Measurements from ENCODE around the gene RAI1.

RAI1 gene

DNA sequence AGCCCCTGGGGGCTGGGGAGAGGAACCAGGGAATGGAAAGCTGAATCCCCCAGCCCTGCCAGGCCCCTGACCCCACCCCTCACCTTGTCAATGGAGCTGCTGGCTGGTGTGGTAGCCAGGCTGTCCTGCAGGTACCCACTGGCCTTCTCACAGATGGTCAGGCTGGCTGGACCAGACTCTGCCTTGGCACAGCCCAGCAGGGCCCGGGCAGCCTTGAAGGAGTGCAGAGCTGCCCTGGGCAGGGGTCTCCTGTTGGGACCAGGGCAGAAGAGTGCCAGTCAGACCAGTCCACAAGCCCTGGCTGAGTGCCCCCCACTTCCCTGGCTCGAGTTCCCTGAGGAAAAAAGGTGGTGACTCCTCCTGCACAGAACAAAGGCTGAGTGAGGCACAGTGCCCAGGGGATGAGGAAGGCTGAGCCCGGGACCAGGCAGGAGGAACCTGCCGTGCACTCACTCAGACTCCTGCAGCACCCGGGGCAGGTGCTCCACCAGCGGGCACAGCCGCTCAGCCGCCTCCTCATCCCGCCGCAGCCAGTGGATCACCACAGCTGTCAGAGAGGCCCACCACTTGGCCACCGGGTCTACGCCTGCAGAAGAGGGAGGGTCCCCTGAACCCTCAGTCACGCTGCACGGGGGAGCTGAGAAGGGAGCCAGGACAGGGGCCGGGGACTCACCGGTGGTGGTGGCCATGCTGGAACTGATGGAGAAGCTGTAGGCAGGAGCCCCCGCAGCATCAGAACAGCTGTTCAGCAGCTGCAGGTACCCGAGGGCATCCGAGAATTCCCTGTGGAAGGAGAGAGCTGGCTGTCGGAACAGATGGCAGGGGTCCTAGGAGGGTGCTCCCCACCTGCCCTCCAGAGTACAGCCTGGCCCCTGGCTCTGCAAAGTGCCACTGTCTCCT lies 133.2 kb downstream of the RAI1 start:
- H3K4me3 ChIP-seq (replicated peaks in 1 of 2; ENCODE audit: low read depth in 2 of 2, low read length in 2 of 2) = no peak overlapping the region
- TF ChIP-seq CTCF (IDR thresholded peaks at IDR 0.05; ENCODE audit: low read depth, low read length) = no peak
- DNase-seq (ENCODE audit: low read depth in 2 of 2) = no peak

- no peak overlapping the region for H3K4me3 ChIP-seq (replicated peaks in 1 of 2; ENCODE audit: low read depth in 2 of 2, low read length in 2 of 2)
- DNase-seq (ENCODE audit: low read depth in 2 of 2) = no peak
- TF ChIP-seq CTCF (IDR thresholded peaks at IDR 0.05; ENCODE audit: low read depth, low read length) = no peak
Observed at GRCh38 chr17:17815062-17815406, 133.8 kb downstream of the RAI1 start.

GRCh38 chr17:17815436-17816200 lies 134.4 kb downstream of the RAI1 start:
- DNase-seq (ENCODE audit: low read depth in 2 of 2) = no peak
- no peak overlapping the region for H3K4me3 ChIP-seq (replicated peaks in 1 of 2; ENCODE audit: low read depth in 2 of 2, low read length in 2 of 2)
- TF ChIP-seq CTCF (IDR thresholded peaks at IDR 0.05; ENCODE audit: low read depth, low read length) = no peak

GRCh38 chr17:17816240-17816814 lies 135.1 kb downstream of the RAI1 start:
- no peak for TF ChIP-seq CTCF (IDR thresholded peaks at IDR 0.05; ENCODE audit: low read depth, low read length)
- DNase-seq (ENCODE audit: low read depth in 2 of 2) = no peak
- no peak overlapping the region for H3K4me3 ChIP-seq (replicated peaks in 1 of 2; ENCODE audit: low read depth in 2 of 2, low read length in 2 of 2)

- H3K4me3 ChIP-seq (replicated peaks in 1 of 2; ENCODE audit: low read depth in 2 of 2, low read length in 2 of 2) = no peak overlapping the region
- DNase-seq (ENCODE audit: low read depth in 2 of 2) = no peak
- peak; percentile 4 for TF ChIP-seq CTCF (IDR thresholded peaks at IDR 0.05; ENCODE audit: low read depth, low read length)
Observed at GRCh38 chr17:17816831-17817551, 135.7 kb downstream of the RAI1 start.

DNA sequence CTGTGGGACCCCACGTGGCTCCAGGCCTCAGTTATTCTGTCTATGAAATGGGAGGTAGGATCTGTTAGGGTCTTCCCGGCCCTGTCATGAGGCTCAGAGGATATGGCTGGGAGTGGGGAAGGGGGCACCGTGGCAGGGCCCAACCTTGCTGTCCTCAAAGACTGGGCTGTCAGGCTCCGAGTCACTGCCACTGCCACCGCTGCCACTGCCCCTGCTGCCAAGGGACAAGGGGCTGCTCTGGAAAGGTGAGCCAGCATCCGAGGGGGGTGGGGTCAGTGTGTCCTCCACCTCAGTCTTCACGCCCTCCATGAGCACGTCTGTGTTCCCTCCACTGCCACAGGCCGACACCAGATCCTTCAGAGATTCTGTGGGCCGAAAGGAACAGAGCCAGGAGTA lies 136.3 kb downstream of the RAI1 start:
- no peak for TF ChIP-seq CTCF (IDR thresholded peaks at IDR 0.05; ENCODE audit: low read depth, low read length)
- no peak for DNase-seq (ENCODE audit: low read depth in 2 of 2)

More for the DNA sequence above, 136.3 kb downstream of the RAI1 start:
- no peak overlapping the region for H3K4me3 ChIP-seq (replicated peaks in 1 of 2; ENCODE audit: low read depth in 2 of 2, low read length in 2 of 2)
